Limb (tissue), 2 donors: ENCODE data around the gene PHTF2.

Experiments used
- DNase-seq, 2 donors: peaks; one replicate each; pipeline ENCODE4 v3.0.0-alpha.2; 2016; ENCODE audit errors: extremely low spot score in 2 of 2

PHTF2 gene

DNA sequence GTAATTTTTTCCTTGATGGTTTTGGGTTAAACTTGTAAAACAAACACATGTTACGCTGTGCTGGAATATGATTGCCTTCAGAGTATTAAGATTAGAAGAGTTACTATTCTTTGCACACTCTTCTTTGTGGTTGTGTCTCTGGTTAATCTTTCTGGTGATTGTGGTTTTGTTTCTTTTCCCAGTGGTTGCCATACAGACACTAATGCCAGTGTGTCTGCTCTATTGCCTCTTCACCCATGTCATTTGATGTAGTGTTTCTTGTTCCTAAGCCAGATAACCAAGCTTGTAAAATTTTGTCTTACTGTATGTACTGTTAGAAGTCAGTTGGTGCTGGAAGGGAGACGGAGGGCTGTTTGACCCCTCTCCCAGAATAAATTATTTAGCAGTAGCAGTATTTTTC lies 124.8 kb downstream of the PHTF2 start:
- no peak for DNase-seq

GRCh38 chr7:77930496-77930895 lies 131.9 kb downstream of the PHTF2 start:
- DNase-seq = no peak

GRCh38 chr7:77931841-77932240 lies 133.3 kb downstream of the PHTF2 start:
- no peak for DNase-seq

- DNase-seq = no peak
Measured at GRCh38 chr7:77933394-77933793, 134.8 kb downstream of the PHTF2 start.

DNA sequence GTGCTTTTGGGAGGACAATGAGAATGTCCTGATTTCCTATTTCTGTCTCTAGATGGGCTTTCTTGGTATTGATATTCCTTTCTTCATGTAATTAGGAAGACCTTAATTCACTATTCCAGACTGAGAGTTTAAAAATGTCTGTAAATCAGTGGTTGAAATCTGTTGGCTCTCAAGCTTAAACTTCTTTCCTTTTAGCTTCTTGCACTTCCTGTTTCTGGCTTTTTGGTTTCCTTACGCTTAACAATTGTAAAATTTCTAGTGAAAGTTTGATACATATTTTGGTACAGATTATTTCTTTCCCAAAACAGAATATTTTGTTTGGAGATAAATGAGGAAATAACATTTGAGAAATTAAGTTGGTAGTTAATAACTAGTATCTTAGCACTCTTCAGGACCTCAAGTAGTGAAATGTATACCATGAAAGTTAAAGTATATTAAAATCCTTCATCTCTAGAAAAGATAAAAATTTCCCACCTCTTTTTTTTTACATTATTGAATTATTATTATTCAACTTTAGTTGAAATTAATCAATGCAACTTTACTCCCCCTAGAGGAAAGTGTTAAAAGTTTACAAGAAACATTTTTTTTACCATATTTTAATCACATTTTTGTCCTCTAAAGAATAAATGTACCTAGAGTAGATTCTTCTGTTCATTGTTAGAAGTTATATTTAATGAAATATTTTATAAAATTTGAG lies 137.2 kb downstream of the PHTF2 start:
- no peak for DNase-seq

- peak; percentile 39 to 47 for DNase-seq
Measured at GRCh38 chr7:77940647-77941046, 142.1 kb downstream of the PHTF2 start.

DNA sequence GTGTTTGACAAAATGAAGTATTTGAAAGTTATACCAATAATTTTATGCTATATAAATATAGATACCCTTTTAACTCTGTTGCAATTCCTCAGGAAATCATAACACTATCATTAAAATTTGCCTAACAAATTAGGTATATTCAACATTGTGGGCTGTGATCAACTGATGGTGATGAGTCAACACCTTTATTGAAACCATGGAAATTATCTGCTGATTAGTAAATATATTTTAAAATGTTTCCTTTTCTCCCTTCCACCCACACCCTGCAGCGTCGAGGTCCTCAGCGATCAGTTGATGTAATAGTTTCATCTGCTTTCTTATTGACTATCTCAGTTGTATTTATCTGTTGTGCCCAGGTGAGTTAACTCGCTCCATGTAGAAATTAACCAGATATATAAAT lies 143.9 kb downstream of the PHTF2 start:
- DNase-seq = no peak

GRCh38 chr7:77944183-77945182 lies 145.9 kb downstream of the PHTF2 start:
- DNase-seq = no peak

DNA sequence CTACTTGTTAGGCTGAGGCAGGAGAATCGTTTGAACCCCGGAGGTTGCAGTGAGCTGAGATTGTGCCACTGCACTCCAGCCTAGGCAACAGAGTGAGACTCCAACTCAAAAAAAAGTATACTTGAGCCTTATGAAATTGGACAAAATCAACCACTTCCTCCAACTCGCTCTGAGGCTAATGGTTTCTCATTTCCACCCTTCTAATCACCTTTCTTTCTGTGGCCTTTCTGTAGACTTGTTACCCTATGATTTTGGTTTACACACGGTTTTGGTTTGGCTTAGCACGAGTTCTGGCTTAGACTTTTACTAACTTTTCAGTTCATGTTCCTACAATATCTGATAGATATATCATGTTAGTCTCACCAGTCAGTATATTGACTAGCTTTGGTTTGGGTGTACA lies 152.0 kb downstream of the PHTF2 start:
- DNase-seq = no peak

DNA sequence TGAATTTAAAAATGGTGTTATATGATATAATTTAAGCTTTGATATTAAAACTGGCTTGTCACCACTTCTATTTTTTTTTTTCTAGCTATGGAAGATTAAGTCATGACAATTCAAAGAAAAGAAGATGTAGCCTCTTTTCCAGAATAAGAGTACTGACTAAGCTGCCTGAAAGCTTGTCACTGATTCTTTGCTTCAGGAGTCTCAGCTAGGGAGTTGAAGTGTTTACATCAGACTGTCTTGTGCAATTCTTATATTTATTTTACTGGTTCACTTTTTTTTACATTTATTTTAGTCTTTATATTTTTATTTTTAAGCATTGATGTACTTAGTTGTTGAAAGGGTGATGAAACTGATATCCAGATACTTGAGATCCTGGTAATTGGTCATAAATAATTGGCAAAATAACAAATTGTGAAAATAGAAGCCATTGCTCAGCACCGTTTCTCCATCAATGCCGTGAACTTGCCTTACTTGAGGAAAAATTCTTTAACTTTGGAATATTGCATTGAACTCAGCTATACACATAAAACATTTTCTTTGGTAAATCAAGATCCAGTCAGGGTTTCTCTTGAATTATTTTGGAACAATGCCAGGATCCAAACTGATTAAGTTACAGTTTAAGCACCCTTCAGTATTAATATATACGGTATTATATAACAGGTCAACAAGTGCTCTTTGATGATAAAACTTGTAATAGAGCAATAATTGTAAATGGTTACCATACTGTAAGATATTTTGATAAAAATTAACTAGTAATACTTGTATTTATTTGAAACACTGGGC lies 156.4 kb downstream of the PHTF2 start:
- DNase-seq = no peak

GRCh38 chr7:77958436-77958835 lies 159.9 kb downstream of the PHTF2 start:
- no peak for DNase-seq

GRCh38 chr7:77959080-77959479 lies 160.5 kb downstream of the PHTF2 start:
- no peak for DNase-seq

DNA sequence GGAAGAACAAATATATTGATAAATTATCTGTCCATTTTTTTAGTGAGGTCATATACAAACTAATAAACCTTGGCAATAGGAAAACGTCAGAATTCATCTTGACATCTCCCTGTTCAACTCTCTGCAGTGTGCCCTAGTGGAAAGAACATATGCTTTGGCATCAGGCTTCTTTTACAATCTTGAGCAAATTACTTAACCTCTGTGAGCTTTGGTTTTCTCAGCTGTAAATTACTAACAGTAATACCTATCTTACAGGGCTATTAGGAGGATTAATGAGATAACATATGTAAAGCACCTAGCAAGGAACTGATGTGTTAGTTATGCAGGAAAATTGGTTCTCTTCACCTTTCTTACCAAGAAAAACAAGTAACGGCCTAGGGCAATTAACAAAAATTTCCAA lies 161.8 kb downstream of the PHTF2 start:
- DNase-seq = no peak

GRCh38 chr7:77967429-77967828 lies 168.9 kb downstream of the PHTF2 start:
- DNase-seq = no peak

DNA sequence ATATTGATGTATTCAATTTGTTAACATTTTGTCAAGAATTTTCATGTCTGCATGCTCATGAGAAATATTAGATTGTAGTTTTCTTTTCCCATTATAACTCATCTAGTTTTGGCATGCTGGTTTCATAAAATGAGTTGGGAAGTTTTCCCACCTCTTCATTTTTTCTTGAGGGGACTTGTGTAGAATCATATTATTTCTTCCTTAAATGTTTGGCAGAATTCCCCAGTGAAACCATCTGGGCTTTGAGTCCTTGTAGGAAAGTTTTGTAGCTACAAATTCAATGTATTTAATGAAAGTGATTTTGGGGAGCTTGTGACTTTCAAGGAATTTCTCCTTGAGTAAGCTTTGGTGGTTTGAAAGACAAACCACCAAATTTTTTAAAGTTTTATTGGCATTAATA lies 173.2 kb downstream of the PHTF2 start:
- no peak for DNase-seq

DNA sequence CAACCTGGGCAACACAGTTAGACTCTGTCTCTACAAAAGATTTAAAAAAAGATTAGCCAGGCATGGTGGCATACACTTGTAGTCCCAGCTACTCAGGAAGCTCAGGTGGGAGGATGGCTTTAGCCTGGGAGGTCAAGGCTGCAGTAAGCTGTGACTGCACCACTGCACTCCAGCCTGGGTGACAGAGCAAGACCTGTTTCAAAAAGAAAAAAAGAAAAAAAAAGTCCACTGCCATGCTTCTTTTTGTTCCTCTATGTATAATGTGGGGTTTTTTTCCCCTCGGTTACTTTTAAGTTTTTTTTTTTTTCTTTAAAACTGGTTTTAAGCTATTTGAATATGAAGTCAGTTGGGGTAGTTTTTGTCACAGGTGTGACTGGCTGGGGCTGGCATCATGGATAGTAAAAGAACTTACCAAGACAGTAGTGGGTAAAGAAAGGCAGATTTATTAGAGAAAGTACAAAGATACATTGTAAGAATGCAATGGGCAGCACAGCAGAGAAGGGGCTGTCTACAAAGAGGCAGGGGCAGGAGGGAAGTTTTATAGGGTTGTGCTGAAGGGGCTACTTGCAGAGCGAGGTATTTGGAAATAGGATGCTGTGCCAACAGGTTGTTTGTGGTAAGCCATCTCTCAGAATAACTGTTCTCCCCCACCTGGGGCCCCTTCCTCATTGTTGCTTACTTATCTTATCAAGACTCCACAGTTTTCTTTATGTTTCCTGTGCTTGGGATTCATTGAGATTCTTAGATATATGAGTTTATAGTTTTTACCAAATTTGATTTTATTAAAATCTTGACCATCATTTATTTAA lies 177.3 kb downstream of the PHTF2 start:
- DNase-seq = no peak

DNA sequence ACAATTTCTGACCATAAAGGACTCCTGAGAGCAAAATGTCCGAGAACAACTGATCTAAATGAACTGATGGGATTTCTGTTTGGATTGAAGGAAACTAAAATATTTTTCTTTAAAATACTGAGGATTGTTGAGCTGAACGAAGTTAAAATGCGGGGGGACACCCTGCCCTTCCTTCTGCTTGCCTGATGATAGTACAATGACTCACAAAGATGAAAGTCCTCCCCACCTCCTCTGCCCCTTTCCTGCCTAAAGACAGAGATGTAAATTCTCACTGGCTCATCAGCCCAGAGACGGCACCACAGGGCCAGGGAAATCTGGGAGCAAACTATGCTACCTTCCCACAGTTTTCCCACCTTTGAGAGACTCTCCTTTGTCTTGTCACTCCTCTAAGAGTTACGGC lies 180.6 kb downstream of the PHTF2 start:
- DNase-seq = no peak

GRCh38 chr7:77980087-77980713 lies 181.6 kb downstream of the PHTF2 start:
- no peak for DNase-seq

- no peak for DNase-seq
Measured at GRCh38 chr7:77982926-77983550, 184.5 kb downstream of the PHTF2 start.

DNA sequence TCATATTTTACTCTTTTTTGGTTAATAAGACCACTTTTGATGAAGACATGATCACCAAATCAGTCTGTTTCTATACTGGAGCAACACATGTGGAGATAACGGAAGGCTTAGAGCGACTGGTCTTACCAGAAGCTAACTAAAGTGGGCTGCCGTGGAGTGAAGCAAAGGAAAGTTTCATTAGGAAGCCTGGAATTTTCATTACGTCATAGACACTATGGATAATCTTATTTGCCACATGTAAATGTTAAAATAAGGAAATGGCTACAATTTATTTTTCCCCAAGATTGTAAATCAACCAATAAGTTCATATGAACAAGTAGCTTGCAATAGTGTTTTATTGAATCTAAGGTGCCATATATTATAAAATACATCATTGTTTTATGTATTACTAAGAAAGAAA lies 185.4 kb downstream of the PHTF2 start:
- DNase-seq = no peak
